Stimulated activated CD8-positive, alpha-beta memory T cell treated with anti-CD3 and anti-CD28 coated beads, Interleukin-4, amount 100 ng/mL, for 4 hours (primary cell): ENCODE data around the gene ATXN10.
"Not testable (repeated sequence)": the region's sequence is repeated elsewhere in the genome, so short reads cannot be mapped to it uniquely, and the experiment has no call there.

Source experiments
- DNase-seq, 2 donors: peaks; one replicate each; pipeline ENCODE4 v3.0.0-alpha.2; 2020; ENCODE audit warnings: low read depth in 2 of 2, low spot score in 1 of 2

ATXN10 gene

GRCh38 chr22:45708145-45708544 is 36.5 kb downstream of the ATXN10 start:
- DNase-seq = no peak

DNA sequence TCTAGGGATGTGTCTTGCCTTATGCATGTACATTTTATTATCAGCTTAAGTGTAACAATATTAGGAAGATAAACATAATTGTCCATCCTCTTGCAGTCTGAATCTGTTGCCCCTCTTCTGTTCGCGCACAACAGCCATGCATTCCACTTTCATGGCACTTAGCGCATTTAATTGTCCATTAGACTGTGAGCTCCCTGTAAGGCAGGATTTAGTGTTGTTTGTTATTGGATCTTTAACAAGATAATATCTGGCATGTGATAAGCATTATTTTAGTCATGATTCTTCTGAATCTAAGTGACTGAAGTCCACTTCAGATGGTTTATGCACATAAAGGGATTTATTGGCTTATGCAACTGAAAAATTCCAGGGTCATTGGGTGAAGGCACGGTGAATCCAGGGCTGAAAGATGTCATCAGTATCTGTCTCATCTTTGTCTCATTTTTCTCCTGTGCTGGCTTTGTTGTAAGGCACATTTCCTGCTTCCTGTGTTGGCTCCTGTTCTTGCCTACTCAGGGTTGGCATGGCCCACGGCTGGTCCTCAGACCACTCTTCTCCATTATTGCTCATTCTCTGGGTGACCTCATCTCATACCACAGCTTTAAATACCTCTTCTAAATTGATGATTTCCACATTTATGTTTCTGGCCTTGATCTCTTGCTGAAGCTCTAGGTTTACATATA is 37.6 kb downstream of the ATXN10 start:
- DNase-seq = no peak

DNA sequence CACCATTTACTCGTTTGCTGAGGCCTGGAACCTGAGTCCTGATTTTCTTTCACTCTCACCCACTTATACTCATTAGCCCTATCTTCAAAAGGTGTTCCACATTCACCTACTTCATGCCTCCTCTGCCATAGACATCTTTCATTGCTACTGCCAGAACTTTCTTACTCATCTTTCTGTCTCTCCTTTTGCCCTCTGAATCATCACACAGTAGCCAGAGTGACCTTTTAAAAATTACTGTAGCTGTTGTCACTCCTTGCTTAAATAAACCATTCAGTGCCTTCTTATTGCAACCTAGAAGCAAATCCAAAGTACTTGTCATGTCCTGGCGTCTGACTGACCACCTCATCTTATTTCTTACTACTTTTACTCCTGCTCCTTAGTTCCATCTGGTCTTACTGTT is 38.2 kb downstream of the ATXN10 start:
- DNase-seq = no peak

DNA sequence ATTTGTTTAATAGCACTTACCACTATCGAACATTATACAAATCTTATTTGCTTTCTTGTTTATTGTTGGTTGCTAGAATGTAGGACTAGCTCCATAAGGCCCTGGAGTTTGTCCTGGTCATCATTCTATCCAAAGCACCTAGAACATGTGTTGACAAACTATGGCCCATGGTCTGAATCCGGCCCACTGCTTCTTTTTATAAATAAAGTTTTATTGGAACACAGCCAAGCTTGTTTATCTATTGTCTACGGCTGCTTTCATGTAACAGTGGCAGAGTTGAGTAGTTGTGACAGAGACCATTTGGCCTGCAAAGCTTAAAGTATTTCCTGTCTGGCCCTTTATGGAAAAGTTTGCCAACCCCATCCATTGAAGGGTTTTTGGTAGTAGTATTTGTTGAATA is 38.8 kb downstream of the ATXN10 start:
- no peak for DNase-seq

DNA sequence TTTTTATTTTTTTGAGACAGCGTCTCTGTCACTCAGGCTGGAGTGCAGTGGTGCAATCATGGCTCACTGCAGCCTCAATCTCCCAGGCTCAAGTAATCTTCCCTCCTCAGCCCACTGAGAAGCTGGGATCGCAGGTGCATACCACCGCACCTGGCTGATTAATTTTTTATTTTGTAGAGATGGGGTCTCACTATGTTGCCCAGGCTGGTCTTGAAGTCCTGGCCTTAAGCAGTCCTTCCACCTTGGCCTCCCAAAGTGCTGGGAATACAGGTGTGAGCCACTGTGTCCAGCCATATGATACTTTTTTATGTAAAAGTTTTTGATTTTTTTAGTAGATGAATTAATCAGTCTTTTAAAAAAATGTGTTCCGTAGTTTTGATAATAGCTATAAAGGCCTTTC is 42.8 kb downstream of the ATXN10 start:
- DNase-seq = not testable (repeated sequence)

- no peak for DNase-seq
These were observed 46.2 kb downstream of the ATXN10 start for GRCh38 chr22:45717789-45718188.

DNA sequence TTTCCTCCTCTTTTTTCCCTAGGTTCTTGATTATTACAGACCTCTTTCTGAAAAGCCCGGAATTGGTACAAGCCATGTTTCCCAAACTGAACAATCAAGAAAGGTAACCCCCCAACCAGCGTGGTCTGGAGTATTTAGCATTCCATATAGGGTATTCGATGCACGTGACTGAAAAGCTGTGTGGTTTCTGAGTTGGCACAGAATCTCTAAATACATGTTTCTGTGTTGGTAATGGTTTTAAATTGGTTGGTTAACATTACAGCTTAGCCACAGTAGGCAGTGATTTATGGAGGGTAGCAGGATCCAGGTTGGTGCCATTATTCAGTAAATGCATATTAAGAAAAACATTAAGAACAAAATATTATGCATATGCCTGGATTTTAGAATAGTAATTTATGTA is 46.8 kb downstream of the ATXN10 start:
- DNase-seq = no peak

DNA sequence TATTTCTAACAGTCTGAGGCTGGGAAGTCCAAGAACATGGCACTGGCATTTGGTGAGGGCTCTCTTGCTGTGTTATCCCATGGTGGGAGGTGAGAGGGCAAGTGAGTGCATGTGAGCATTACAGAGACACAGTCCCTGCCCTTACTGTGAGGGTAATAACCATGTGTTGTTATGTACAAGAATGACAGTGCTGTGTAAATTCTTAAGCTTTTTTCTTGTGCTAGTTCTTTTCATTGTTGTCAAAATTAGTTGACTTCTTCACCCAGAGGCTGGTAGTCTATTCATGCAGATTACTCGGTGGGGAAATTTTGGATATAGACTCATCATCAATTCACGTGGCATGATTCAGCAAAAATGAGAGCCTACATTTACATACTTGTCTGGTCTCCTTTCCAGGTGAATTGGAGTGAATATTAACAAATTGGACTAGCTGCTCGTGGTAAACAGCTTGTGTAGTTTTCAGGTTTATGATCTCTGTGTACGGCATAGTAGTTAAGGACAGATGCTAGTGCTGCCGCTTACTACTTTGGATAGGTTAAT is 49.3 kb downstream of the ATXN10 start:
- DNase-seq = no peak

DNA sequence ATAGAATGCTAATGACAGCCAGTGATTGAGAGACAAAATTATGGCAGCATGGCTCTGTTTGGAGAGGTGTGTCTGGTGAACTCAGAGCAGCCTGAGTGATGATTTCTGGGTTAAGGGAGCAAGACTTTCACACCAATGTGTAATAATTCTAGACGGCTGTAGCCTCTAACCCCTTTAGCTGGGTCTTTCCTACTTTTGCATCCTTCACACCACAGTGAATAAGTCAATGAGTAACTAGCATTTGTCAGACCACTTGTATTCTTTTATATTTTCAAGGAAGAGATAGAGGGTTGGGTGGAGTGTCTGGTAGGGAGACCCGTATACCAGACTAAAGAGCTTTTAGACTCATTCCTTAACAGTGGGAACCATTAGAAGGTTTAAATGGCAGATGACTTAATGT is 50.4 kb downstream of the ATXN10 start:
- DNase-seq = no peak

GRCh38 chr22:45726081-45726480 is 54.4 kb downstream of the ATXN10 start:
- no peak for DNase-seq

DNA sequence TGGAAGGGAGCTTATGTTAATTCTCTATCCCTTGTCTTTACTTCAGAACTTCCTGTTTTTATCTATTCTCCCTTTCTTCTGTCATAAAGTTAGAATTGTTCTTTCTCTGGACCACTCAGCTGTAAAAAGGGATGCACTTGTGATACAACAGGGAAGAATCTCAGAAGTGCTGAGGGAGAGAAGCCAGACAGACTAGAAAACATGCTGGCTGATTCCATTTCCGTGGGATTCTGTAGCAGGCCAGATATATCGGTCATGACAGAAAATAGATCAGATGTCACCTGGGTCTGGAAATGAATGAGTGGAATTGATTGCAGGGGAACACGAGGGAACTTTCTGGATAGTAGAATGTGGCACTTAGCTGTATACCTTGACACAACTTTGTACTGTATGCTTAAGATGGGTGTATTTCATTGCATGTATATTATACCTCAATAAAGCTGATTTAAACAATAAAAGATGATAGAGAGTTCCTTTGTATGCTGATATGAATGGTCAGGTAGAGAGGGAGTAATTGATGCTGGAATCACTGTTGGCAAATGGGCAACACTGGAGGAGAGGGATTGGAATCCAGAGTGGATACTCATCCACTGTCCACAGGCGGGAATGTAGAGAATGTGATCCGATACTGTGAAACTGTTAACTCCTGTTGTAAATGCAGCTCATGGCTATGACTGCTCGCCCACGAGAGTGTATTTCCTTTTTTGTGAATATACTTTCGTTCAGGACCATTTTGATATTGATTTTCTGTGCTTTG is 59.6 kb downstream of the ATXN10 start:
- DNase-seq = no peak

DNA sequence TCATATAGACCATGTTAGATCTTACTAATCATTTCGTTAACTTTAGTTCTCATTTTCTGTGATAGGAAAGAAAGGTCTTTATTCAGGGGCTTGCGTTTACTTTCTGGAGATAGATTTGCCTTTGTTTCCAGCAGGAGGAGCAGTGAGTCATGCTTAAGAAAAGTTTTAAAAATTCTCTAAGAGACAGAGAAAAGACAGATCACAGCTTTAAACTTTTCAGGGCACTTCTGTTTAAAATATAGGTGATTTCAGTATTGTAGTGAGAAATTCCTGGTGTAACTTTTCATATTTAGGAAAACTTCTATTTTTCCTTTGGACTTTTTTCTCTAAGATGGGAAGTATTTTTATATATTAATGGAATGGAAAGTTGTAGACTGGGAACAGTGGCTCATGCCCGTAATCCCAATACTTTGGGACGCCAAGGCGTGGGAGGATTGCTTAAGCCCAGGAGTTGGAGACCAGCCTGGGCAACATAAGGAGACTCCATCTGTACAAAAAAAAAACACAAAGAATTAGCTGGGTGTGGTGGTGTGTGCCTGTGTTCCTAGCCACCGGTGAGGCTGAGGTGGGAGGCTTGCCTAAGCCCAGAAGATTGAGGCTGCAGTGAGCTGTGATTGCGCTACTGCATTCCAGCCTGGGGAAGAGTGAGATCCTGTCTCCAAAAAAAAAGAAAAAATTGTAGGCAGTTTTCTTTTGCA is 60.3 kb downstream of the ATXN10 start:
- DNase-seq = no peak

DNA sequence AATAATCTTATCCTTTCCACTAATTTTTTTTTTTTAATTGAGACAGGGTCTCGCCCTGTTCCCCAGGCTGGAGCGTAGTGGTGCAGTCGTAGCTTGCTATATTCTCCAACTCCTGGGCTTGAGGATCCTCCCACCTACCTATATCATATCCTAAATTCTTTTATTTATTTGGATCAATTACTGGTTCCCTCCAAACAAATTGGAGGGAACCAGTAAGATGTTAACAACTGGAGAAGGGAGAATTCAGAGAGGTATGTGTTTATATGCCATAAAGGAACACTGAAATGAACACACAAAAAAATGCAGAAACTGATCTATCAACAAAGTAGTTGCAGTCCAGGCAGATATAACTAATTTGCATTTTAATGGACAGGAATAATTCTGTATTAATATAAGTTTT is 63.6 kb downstream of the ATXN10 start:
- DNase-seq = no peak

DNA sequence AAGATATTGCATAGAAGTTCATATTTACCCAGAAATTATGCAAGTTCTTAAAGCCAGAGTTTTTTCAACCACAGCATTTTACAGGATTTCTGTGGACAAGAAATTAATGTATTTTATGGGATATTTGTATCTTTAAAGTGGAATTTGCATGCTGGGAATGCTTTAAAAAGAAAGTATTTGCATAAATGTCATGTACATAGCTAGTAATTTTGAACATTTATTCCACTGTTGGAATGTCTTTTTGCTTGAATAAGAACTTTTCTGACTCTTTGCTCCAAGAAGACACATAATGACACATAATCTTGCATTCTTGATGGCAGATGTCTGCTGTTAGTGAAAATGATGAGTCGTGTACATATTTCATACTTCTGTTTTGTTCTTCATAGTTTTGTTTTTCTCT is 66.6 kb downstream of the ATXN10 start:
- no peak for DNase-seq

DNA sequence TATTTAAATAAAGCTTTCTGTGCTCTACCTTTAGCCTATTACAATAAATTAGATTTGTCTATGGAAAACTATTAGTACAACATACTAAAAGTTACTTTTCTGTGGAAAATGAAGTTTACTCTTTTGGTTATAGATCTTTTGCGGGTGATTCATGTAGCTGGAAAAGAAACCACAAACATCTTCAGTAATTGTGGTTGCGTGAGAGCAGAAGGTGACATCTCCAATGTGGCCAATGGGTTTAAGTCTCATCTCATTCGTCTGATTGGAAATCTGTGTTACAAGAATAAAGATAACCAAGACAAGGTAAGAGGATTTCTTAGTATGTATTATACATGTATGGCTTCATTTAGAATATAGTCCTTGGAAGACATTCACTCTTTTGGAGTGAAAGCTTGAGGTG is 68.6 kb downstream of the ATXN10 start:
- DNase-seq = no peak

GRCh38 chr22:45742866-45743450 is 71.3 kb downstream of the ATXN10 start:
- DNase-seq = no peak

GRCh38 chr22:45743687-45744086 is 72.1 kb downstream of the ATXN10 start:
- DNase-seq = no peak

DNA sequence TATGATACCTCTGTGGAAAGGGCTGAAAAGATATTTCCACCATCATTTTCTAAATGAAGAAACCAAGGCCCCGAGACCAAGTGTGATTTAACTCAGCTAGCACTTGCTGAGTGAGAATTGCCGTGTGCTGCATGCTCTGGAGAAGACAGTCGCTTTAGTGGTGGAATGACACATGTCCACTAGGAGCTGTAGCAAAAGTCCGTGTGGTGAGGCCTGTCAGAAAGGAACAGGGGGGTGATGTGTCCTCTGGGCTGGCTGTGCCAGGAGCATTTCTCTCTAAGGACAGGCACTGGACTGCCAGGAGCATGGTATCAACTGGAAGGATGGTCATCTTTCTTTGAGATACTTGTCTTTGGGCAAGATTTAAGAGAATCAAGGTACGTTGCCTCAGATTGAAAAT is 72.8 kb downstream of the ATXN10 start:
- DNase-seq = no peak

- DNase-seq = no peak
These were observed 79.0 kb downstream of the ATXN10 start for GRCh38 chr22:45750626-45751025.

DNA sequence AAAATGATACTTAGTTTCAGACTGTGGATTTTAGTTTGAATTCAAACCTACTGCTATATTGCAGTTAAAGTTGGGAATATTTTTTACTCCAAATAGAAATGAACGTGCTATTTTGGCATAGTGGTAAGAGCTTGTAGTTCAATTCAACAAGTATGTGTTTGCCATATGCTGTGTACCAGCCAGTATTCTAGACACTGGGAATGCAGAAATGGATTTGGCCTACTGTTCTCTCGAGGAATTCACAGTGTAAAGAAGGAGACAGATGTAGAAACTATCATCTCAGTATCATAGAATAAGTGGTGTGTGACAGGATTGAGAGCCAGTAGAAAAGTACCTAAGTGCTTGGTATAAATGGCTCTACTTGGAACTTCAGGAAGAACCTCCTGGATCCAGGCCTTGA is 80.4 kb downstream of the ATXN10 start:
- no peak for DNase-seq

GRCh38 chr22:45754822-45755221 is 83.2 kb downstream of the ATXN10 start:
- DNase-seq = no peak

GRCh38 chr22:45756558-45756957 is 84.9 kb downstream of the ATXN10 start:
- DNase-seq = no peak
